K562 (cell line): ENCODE data around the gene APLP1. TPM values are rescaled to one million over a fixed set of nuclear protein-coding genes. Genes with fewer than 3 reads are reported as not detected.

Experiments
- AFF4 ChIP-seq: sonication (generic); formaldehyde crosslinking; IDR thresholded peaks from 2 replicates; pipeline ENCODE4 v1.8.0; 2023; ENCODE audit warnings: mild to moderate bottlenecking, missing genetic modification reagents
- ATF2 ChIP-seq: sonication (generic); formaldehyde crosslinking; IDR thresholded peaks from 2 replicates; pipeline ENCODE4 v1.8.1; 2022; ENCODE audit warnings: missing genetic modification reagents
- CBX3 ChIP-seq, 2 experiments: IDR thresholded peaks; 1 replicate in 1 of 2; 2 replicates in 1 of 2; pipeline ENCODE4 v1.6.1; 2012; ENCODE audit warnings: inconsistent platforms in 2 of 2, low read length in 2 of 2, borderline replicate concordance in 1 of 2, control low read depth in 1 of 2
- CEBPZ ChIP-seq: fragments of 150-350 bp; IDR thresholded peaks from 2 replicates; pipeline ENCODE4 v1.6.1; 2014; ENCODE audit warnings: low read depth, mild to moderate bottlenecking, low read length, borderline replicate concordance
- CGGBP1 ChIP-seq: fragments of 250-450 bp; sonication (Bioruptor Pico); IDR thresholded peaks from 2 replicates; pipeline ENCODE4 v1.9.0; 2021; ENCODE audit warnings: mild to moderate bottlenecking
- CTCFL ChIP-seq: IDR thresholded peaks from 2 replicates; pipeline ENCODE4 v1.6.1; 2011; ENCODE audit warnings: borderline replicate concordance, low read depth, mild to moderate bottlenecking, moderate library complexity, low read length; ENCODE audit not compliant: insufficient read depth, poor library complexity, severe bottlenecking
- EGR1 ChIP-seq: fragments of 450-650 bp; conservative IDR thresholded peaks from 2 replicates; pipeline ENCODE4 v1.6.1; 2017; ENCODE audit warnings: mild to moderate bottlenecking
- GTF2A2 ChIP-seq: IDR thresholded peaks from 2 replicates; pipeline ENCODE4 v1.6.1; 2016; ENCODE audit warnings: mild to moderate bottlenecking, missing genetic modification characterization, missing compliant biosample characterization
- HDGF ChIP-seq: fragments of 450-650 bp; IDR thresholded peaks from 2 replicates; pipeline ENCODE4 v1.6.1; 2016
- HNRNPLL ChIP-seq: fragments of 200-400 bp; formaldehyde crosslinking; IDR thresholded peaks from 2 replicates; pipeline ENCODE4 v1.6.1; 2017; ENCODE audit warnings: low read length, low read depth, mild to moderate bottlenecking; ENCODE audit not compliant: poor library complexity, severe bottlenecking
- ILK ChIP-seq: fragments of 450-650 bp; IDR thresholded peaks from 2 replicates; pipeline ENCODE4 v1.6.1; 2016; ENCODE audit warnings: missing genetic modification characterization, low read depth, mild to moderate bottlenecking, missing compliant biosample characterization, moderate library complexity, borderline replicate concordance
- KLF1 ChIP-seq: fragments of 450-650 bp; IDR thresholded peaks from 2 replicates; pipeline ENCODE4 v1.6.1; 2016; ENCODE audit warnings: missing genetic modification characterization, missing compliant biosample characterization
- PHB ChIP-seq: fragments of 250-450 bp; sonication (Bioruptor Pico); IDR thresholded peaks from 2 replicates; pipeline ENCODE4 v1.5.0; 2021
- ZNF347 ChIP-seq: fragments of 450-650 bp; formaldehyde crosslinking; IDR thresholded peaks from 2 replicates; pipeline ENCODE4 v1.4.0; 2020; ENCODE audit warnings: low read depth, mild to moderate bottlenecking, moderate library complexity
- ZNF444 ChIP-seq: fragments of 250-450 bp; sonication (Bioruptor Pico); IDR thresholded peaks from 2 replicates; pipeline ENCODE4 v1.4.0; 2020; ENCODE audit warnings: mild to moderate bottlenecking, moderate library complexity
- polyA plus RNA-seq, 8 experiments: library from polyadenylated mRNA; depleted of rRNA in 4 of 8; stranded (reverse) in 5 of 8; unstranded in 3 of 8; fragments of >200 nt; fragmentation: Nextera tagmentation in 2 of 8; fragmentation: Illumina TruSeq in 1 of 8; extraction: Ambion mirVana in 2 of 8; extraction: Trizol in 1 of 8; gene quantifications; 2 replicates each; pipeline versions ENCODE4 v1.2.1 to v1.2.3, GENCODE V29; 2011 to 2014; ENCODE audit warnings: inconsistent platforms in 1 of 8, missing spikeins in 1 of 8
- total RNA-seq, 7 experiments: library from RNA; depleted of rRNA in 6 of 7; stranded (reverse); fragments of >200 nt in 6 of 7; fragmentation: Illumina TruSeq in 2 of 7; extraction: Trizol in 2 of 7; gene quantifications; 2 replicates each; pipeline versions ENCODE4 v1.2.1 to v1.2.3, GENCODE V29; 2011 to 2021; ENCODE audit warnings: low replicate concordance in 1 of 7

APLP1 gene
- total and polyA plus RNA-seq, 9 of the 15 experiments (the other 6 are each of a cell fraction or from before 2014, with no cell fraction given), result 0.69 to 9.9 (median 4.7) TPM

GRCh38 chr19:35879770-35880317 lies 11.5 kb downstream of the APLP1 start (continued):
- TF ChIP-seq CBX3 (IDR thresholded peaks at IDR 0.05; ENCODE audit: borderline replicate concordance in 1 of 2, low read length in 2 of 2) (peak; percentile 29 to 63; a peak in 2 of 3 replicates), GTF2A2 (tag) (no peak), HNRNPLL (no peak), KLF1 (tag) (peak; percentile 54; the same call in 1 of the 2 replicates), CEBPZ (no peak), EGR1 (peak; percentile 29; the same call in 1 of the 2 replicates), ZNF347 (CRISPR knock-in tag) (no peak), HDGF (no peak), CTCFL (no peak), ILK (tag) (no peak), ATF2 (CRISPR knock-in tag) (no peak), AFF4 (CRISPR knock-in tag) (peak; percentile 88; the same call in 1 of the 2 replicates), CGGBP1 (CRISPR knock-in tag) (no peak), ZNF444 (CRISPR knock-in tag) (no peak), PHB (CRISPR knock-in tag) (no peak)
